Stimulated activated CD4-positive, alpha-beta T cell treated with anti-CD3 and anti-CD28 coated beads, Interleukin-4, amount 100 ng/mL, for 24 hours (primary cell): ENCODE results near the gene PDILT.
"Not testable (repeated sequence)": the region's sequence is repeated elsewhere in the genome, so short reads cannot be mapped to it uniquely, and the experiment has no call there.

ENCODE experiments used
- DNase-seq: peaks from one replicate; pipeline ENCODE4 v3.0.0-alpha.2; 2020

PDILT gene

DNA sequence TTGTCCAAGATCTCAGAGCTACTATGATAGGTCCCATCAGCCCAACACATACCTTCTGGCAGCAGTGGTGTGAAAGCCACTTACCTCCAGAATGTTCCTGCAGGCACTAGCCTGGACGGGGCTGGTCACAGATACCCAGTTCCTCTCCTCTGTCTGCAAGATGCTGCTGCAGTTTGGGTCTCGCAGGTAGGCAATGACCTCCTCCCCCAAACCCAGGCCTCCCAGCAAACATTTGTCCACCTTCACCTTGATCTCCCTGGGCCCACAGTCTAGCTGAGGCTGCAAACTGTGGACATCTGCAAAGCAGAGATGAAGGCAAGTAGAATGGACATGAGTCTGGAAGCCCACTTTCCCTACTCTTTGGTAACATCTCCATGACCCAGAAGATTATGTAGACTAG, 84.4 kb downstream of the PDILT start:
- no peak for DNase-seq

DNA sequence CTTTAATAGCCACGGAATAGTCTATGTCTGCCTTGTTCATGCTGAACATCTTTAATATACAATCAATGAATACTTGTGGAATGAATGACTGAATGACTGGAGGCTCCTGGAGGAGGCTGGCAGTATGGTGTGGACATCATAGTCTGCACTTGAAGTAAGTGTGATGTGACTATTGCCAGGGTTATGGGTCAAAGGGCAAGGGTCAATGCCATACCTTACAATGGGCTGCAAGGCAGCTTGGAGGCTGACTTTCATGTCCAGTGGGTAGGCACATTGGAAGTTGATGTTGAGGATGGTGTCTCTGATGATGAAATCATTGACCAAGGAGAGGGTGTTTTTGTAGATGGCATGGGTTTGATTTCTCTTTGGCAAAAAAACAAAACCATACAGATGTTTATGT, 85.1 kb downstream of the PDILT start:
- DNase-seq: no peak

DNA sequence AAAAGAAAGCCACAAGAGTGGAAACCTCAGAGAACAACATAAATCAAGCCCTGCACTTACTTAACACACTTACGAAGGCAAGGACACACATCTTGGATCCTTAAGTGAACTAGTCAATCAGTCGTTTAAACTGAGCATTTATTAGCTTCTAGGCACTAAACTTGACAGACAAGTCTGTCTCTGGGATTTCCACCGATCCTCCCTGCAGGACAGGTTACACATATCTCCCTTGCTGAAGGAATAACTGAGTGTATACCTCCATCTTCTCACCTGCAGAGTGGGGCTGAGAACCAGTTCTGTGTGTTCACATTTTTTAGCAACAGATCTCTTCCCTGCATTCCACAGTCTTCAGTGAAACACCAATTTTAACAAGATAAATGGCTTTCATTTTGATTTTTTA, 86.1 kb downstream of the PDILT start:
- DNase-seq: no peak

- no peak for DNase-seq
These were observed 86.5 kb downstream of the PDILT start for GRCh38 chr16:20318006-20318405.

- no peak for DNase-seq
These were observed 87.4 kb downstream of the PDILT start for GRCh38 chr16:20317117-20317516.

DNA sequence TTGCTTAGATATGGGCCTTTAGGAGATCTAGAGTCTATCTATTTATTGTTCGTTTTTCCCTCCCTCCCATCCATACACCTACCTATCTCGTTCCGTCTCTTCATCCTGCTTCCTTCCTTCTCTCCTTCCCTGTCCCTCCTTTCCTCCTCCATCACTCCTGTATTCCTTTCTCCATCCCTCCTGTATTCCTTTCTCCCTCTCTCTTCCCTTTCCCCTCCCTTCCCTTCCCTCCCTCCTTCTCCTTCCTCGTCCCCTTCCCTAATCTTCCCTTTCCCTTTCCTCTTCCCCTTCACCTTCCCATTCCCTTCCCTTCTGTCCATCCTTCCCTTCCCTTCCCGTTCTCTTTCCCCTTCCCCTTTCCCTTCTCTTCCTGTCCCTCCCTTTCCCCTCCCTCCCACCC, 87.8 kb downstream of the PDILT start:
- no peak for DNase-seq

DNA sequence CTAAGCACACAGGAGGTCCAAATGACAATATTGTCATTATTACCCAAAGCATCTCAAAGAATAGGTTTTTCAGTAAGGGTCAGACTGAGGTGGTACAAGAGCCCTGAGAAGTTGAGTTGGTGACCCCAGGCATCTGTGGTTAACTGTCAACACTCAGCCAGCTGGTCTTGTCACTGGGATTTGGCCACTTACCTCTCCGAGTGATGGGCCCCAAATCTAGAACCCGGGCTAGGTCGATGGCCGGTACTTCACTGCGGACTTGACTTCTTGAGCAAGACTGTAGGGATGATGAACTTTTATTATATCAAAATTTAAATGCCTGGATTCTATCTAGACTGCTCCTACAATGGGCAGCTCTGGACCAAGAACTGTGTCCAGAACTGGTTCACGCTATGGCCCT, 88.8 kb downstream of the PDILT start:
- DNase-seq: no peak

DNA sequence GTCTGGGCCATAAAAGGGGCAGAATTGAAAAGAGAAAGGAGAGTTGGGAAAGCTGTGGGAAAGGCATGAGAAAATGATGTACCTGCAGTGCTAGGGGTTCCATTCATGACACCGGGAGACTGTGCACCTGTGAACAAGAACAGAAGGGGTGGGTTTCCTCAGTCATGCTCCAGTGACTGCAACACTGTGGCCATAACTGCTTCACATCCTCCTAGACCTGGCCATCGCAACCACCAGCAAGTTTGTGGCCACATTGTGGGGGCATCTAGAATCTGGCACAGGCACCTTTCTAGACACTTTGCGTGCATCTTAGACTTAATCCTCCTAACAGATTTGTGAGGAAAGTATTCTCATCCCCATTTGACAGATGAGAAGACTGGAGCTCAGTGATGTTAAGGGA, 90.0 kb downstream of the PDILT start:
- DNase-seq: no peak

GRCh38 chr16:20313741-20314140, 90.8 kb downstream of the PDILT start:
- no peak for DNase-seq

GRCh38 chr16:20312536-20313095, 91.9 kb downstream of the PDILT start:
- not testable (repeated sequence) for DNase-seq

GRCh38 chr16:20311548-20311947, 93.0 kb downstream of the PDILT start:
- no peak for DNase-seq

DNA sequence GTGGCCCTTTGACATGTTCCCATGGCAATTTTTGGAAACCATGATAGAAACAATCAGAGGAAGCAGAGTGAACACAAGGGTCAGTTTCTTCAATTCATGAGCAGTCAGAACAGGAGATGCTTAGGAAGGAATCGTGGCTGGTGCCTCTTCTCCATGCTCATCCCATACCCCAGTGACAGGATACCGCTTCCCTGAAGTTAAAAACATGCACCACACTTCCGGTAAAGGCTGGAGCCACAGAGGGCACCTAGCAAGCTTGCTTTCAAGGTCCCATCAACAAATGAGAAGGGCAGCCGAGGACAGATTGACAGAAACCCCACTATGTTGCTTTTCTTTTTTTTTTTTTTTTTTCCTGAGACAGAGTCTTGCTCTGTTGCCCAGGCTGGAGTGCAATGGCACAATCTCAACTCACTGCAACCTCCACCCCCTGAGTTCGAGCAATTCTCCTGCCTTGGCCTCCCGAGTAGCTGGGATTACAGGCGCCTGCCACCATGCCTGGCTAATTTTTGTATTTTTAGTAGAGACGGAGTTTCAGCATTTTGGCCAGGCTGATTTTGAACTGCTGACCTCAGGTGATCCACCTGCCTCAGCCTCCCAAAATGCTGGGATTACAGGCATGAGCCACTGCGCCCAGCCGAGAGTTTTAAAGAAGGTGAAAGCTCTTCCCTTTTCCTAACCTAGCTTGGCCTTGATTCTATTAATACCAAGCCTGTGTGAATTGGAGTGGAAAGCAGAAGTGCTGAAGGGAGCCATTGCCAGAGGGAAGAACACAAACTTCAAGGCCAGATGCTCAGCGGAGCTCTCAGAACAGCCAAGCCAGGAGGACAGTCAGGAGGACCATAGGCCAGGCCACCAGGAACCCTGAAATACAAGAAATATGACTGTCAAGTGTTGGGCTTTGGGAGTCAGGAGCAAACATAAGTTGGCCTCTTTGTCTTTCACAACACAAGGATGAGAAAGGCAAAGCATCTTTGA, 93.8 kb downstream of the PDILT start:
- no peak for DNase-seq

DNA sequence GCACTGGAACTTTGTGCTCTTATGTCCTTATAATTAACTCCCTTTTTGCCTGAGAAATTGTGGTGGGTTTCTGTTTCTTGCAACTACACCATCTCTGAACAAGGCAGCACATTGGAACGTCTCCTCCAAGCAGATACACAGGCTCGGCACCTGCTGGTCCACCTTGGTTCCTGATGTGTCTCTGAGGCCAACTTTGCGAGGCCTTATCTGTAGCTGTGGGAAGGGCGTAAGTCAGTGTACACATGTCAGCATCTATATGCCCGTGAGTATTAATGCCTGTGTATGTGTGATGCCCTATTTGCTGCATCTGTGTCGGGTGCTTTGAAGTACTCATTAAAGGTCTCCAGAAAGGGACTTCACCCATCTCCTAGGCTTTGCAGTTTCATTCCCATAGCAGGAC, 94.8 kb downstream of the PDILT start:
- no peak for DNase-seq
